VCaP (cell line): ENCODE data around the gene SSBP2.
"Not testable (repeated sequence)": the region's sequence is repeated elsewhere in the genome, so short reads cannot be mapped to it uniquely, and the experiment has no call there.

ENCODE experiments used
- H3K27ac ChIP-seq: fragments of 450-650 bp; 2 replicates; pipeline ENCODE4 v1.5.1; 2017
- CTCF ChIP-seq: fragments of 450-650 bp; conservative IDR thresholded peaks from 2 replicates; pipeline ENCODE4 v1.5.1; 2017; ENCODE audit warnings: mild to moderate bottlenecking, moderate library complexity

Gene SSBP2

GRCh38 chr5:81422671-81423070, 328.2 kb downstream of the SSBP2 start:
- no peak overlapping the region for H3K27ac ChIP-seq
- no peak for TF ChIP-seq CTCF

GRCh38 chr5:81420039-81420667, 330.7 kb downstream of the SSBP2 start:
- no peak overlapping the region for H3K27ac ChIP-seq
- TF ChIP-seq CTCF = no peak

GRCh38 chr5:81418606-81419005, 332.3 kb downstream of the SSBP2 start:
- TF ChIP-seq CTCF = no peak
- H3K27ac ChIP-seq = no peak overlapping the region

- no peak overlapping the region for H3K27ac ChIP-seq
- TF ChIP-seq CTCF = no peak
These were observed 333.8 kb downstream of the SSBP2 start for GRCh38 chr5:81417052-81417451.

- no peak for TF ChIP-seq CTCF
- H3K27ac ChIP-seq = no peak overlapping the region
These were observed 341.0 kb downstream of the SSBP2 start for GRCh38 chr5:81409896-81410295.

- TF ChIP-seq CTCF = no peak
- H3K27ac ChIP-seq = no peak overlapping the region
These were observed 341.5 kb downstream of the SSBP2 start for GRCh38 chr5:81409361-81409760.

- TF ChIP-seq CTCF = no peak
- H3K27ac ChIP-seq = no peak overlapping the region
These were observed 342.4 kb downstream of the SSBP2 start for GRCh38 chr5:81408496-81408895.

- not testable (repeated sequence) for H3K27ac ChIP-seq
These were observed 343.1 kb downstream of the SSBP2 start for GRCh38 chr5:81407811-81408210.
